ENCODE data around the gene SAP30BP.

SAP30BP gene

DNA sequence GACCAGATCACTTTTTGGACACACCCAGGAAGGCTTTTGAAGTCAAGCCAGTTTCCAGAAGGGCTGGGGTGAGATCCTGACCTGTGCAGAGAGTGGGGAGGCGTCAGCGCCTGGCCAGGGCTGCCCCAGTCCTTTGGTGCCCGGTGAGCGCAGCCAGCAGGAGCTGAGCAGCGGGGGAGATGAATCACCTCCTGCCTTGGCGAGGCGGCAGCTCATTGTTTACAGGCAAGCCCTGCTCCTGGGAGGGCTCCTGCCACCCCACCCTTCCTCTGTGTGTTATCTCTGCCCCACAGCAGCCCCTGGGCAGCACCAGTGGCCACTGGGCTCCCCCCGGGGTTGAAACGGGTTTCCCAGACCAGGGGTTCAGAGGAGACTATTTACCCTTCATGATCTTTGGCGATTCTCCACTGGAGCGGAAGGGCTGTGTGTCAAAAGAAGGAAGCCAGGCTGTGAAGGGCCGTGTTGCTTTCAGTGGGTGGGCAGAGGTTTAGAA is 40.0 kb downstream of the SAP30BP start:
- no peaks in the 10 kb centered on the region; the same call in 1 of the 2 replicates for H3K36me3 ChIP-seq (ENCODE audit: insufficient read depth)
- H3K4me1 ChIP-seq (ENCODE audit: low read depth, poor library complexity, severe bottlenecking): no peaks in the 10 kb centered on the region
- TF ChIP-seq, protein P1, sequence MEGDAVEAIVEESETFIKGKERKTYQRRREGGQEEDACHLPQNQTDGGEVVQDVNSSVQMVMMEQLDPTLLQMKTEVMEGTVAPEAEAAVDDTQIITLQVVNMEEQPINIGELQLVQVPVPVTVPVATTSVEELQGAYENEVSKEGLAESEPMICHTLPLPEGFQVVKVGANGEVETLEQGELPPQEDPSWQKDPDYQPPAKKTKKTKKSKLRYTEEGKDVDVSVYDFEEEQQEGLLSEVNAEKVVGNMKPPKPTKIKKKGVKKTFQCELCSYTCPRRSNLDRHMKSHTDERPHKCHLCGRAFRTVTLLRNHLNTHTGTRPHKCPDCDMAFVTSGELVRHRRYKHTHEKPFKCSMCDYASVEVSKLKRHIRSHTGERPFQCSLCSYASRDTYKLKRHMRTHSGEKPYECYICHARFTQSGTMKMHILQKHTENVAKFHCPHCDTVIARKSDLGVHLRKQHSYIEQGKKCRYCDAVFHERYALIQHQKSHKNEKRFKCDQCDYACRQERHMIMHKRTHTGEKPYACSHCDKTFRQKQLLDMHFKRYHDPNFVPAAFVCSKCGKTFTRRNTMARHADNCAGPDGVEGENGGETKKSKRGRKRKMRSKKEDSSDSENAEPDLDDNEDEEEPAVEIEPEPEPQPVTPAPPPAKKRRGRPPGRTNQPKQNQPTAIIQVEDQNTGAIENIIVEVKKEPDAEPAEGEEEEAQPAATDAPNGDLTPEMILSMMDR (conservative IDR thresholded peaks at IDR 0.05; ENCODE audit: low read depth, low read length): no peak
- H4K20me1 ChIP-seq (ENCODE audit: insufficient read depth): no peaks in the 10 kb centered on the region
- no peak overlapping the region for H3K4me2 ChIP-seq
- H3K4me3 ChIP-seq (IDR thresholded peaks at IDR 0.05; ENCODE audit: insufficient read depth, low read depth, low read length): no peak overlapping the region
- H3K27ac ChIP-seq: no peak overlapping the region
- no peak overlapping the region for H2AFZ ChIP-seq (ENCODE audit: low read depth)
- H3K9ac ChIP-seq: no peak overlapping the region
- peaks cover 9% of the 10 kb centered on the region; the same call in 1 of the 2 replicates for H3K27me3 ChIP-seq (ENCODE audit: insufficient read depth, low read depth)
- H3K79me2 ChIP-seq (ENCODE audit: insufficient read depth, low read depth): no peaks in the 10 kb centered on the region

DNA sequence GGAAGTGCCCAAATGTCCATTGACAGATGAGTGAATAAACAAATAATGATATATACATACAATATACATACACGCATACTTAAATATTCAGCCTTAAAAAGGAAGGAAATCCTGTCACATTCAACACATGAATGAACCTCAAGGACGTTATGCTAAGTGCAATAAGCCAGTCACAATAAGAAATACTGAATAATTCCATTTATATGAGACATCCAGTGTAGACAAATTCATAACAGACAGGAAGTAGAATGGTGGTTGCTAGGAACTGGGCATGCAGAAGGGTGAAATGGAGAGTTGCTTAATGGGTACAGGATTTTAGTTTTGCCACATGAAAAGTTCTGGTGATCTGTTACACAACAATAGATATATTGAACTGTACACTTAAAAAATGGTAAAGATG is 45.3 kb downstream of the SAP30BP start:
- H3K36me3 ChIP-seq (ENCODE audit: insufficient read depth): no peaks in the 10 kb centered on the region
- no peak overlapping the region for H2AFZ ChIP-seq (ENCODE audit: low read depth)
- peaks cover 52% of the 10 kb centered on the region for H3K27me3 ChIP-seq (ENCODE audit: insufficient read depth, low read depth)
- no peak overlapping the region for H3K4me2 ChIP-seq
- no peaks in the 10 kb centered on the region for H3K79me2 ChIP-seq (ENCODE audit: insufficient read depth, low read depth)
- H3K9ac ChIP-seq: no peak overlapping the region
- no peak overlapping the region for H3K4me3 ChIP-seq (IDR thresholded peaks at IDR 0.05; ENCODE audit: insufficient read depth, low read depth, low read length)
- no peak overlapping the region for H3K27ac ChIP-seq
- TF ChIP-seq, protein P1 (conservative IDR thresholded peaks at IDR 0.05; ENCODE audit: low read depth, low read length): no peak
- H3K4me1 ChIP-seq (ENCODE audit: low read depth, poor library complexity, severe bottlenecking): no peaks in the 10 kb centered on the region
- no peaks in the 10 kb centered on the region for H4K20me1 ChIP-seq (ENCODE audit: insufficient read depth)

DNA sequence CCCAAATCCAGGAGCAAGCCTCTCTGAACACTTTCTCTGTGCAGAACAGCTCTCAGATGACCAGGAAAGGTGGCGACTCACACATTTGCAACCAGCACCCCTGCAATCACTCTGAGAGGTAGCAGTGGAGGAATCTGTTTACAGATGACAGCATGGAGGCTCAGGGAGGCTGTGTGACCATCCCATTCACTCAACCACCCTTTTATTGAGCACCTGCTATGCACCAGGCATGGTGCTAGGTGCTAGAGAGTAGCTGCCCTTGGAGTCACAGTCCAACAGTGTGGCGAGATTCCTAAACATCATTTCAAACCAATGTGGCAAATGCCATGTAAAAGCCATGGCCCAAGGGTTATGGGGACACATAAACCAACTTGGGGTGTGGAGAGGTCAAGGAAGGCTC is 52.6 kb downstream of the SAP30BP start:
- no peak overlapping the region for H3K9ac ChIP-seq
- no peak overlapping the region for H3K4me3 ChIP-seq (IDR thresholded peaks at IDR 0.05; ENCODE audit: insufficient read depth, low read depth, low read length)
- peaks cover 4% of the 10 kb centered on the region for H3K4me1 ChIP-seq (ENCODE audit: low read depth, poor library complexity, severe bottlenecking)
- TF ChIP-seq, protein P1 (conservative IDR thresholded peaks at IDR 0.05; ENCODE audit: low read depth, low read length): no peak
- H3K36me3 ChIP-seq (ENCODE audit: insufficient read depth): no peaks in the 10 kb centered on the region
- no peaks in the 10 kb centered on the region for H4K20me1 ChIP-seq (ENCODE audit: insufficient read depth)
- H3K27me3 ChIP-seq (ENCODE audit: insufficient read depth, low read depth): peaks cover 66% of the 10 kb centered on the region
- H3K79me2 ChIP-seq (ENCODE audit: insufficient read depth, low read depth): no peaks in the 10 kb centered on the region
- no peak overlapping the region for H3K27ac ChIP-seq
- H2AFZ ChIP-seq (ENCODE audit: low read depth): no peak overlapping the region
- no peak overlapping the region for H3K4me2 ChIP-seq

DNA sequence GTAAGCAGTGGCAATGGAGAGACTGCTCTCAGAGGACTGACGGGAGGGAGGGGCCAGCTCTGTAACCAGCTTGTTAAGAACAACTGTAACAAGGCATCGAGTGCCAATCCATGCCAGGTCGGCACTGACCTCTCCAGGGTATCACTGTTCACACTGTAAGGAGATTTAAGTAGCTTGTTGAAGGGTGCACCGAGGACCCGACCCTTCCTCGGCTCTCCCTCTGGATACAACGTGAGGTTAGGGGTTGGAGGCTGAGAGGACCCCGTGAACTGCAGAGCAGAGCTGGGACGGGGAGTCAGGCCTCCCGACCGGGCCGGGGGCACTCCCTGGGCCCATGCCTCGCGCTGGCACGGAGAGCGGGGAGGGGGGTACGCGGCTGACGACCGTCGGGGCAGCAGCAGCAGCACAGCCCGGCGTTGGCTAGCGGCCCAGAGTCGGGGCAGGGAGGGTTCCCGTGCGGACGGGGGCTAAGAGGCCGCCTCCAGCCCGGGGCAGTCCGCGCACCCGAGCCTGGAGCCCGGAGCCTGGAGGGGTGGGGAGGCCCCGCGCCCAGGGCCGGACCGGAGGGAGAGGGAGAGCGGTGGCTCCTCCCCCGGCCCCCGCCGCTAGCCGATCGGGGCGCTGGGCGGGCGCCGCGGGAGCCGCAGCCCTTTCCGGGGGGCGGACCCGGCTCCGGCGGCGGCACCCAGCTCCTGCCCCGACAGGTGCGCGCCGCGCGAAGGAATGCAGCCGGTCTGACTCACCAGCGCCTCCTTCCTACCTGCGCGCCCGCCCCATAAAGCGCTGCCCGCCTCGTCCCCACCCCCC is 53.7 kb downstream of the SAP30BP start, which contains the start of gene ITGB4:
ITGB4 (plus strand) TSS at position 804 of the 807 bp plus-strand sequence. CDS start 3,245 bp downstream, outside the sequence.
- Histone ChIP-seq H3K4me2 (peak within 1 kb of the TSS; percentile 80), H3K9ac (no peak within 1 kb of the TSS), H3K79me2 (ENCODE audit: insufficient read depth, low read depth) (no peaks in the 10 kb centered on the region), H2AFZ (ENCODE audit: low read depth) (peak within 1 kb of the TSS; percentile 74; the same call in 1 of the 2 replicates), H3K27me3 (ENCODE audit: insufficient read depth, low read depth) (peaks cover 65% of the 10 kb centered on the region), H3K4me1 (ENCODE audit: low read depth, poor library complexity, severe bottlenecking) (peaks cover 4% of the 10 kb centered on the region), H4K20me1 (ENCODE audit: insufficient read depth) (no peaks in the 10 kb centered on the region), H3K4me3 (IDR thresholded peaks at IDR 0.05; ENCODE audit: insufficient read depth, low read depth, low read length) (no peak within 1 kb of the TSS), H3K36me3 (ENCODE audit: insufficient read depth) (no peaks in the 10 kb centered on the region), H3K27ac (no peak within 1 kb of the TSS)
- TF ChIP-seq, protein P1 (conservative IDR thresholded peaks at IDR 0.05; ENCODE audit: low read depth, low read length): no peak

Measured in KMS-11 (cell line).